SU-DHL-6 (cell line): ENCODE data around the gene TMTC1.

Source experiments
- H2AFZ ChIP-seq: fragments of 200-600 bp; sonication (generic); 2 replicates; pipeline ENCODE4 v1.6.1; 2014; ENCODE audit warnings: low read depth, mild to moderate bottlenecking, moderate library complexity, mixed read lengths, antibody characterized with exemption, low read length; ENCODE audit not compliant: severe bottlenecking
- H3F3A ChIP-seq: fragments of 200-600 bp; shearing (Covaris generic); 2 replicates; pipeline ENCODE4 v1.6.0; 2016; ENCODE audit warnings: antibody characterized with exemption, mild to moderate bottlenecking; ENCODE audit not compliant: insufficient read depth
- H3K27ac ChIP-seq: fragments of 200-600 bp; sonication (generic); 2 replicates; pipeline ENCODE4 v1.5.1; 2016; ENCODE audit warnings: low read depth, mild to moderate bottlenecking, low read length, moderate library complexity, mixed read lengths
- H3K27me3 ChIP-seq: fragments of 200-600 bp; sonication (generic), shearing (Covaris generic); 2 replicates; pipeline ENCODE4 v1.6.0; 2014; ENCODE audit warnings: mild to moderate bottlenecking, low read length
- H3K36me3 ChIP-seq: fragments of 200-600 bp; sonication (generic); 2 replicates; pipeline ENCODE4 v1.6.1; 2014; ENCODE audit warnings: mild to moderate bottlenecking, low read length, mixed read lengths
- H3K4me2 ChIP-seq: fragments of 300-600, 200-600 bp; shearing (Covaris generic), sonication (generic); 2 replicates; pipeline ENCODE4 v1.6.0; 2014; ENCODE audit warnings: low read length, low read depth, mild to moderate bottlenecking; ENCODE audit not compliant: poor library complexity, severe bottlenecking
- H3K4me3 ChIP-seq: fragments of 200-600 bp; sonication (generic); 2 replicates; pipeline ENCODE4 v1.5.1; 2014; ENCODE audit warnings: antibody characterized with exemption, low read length, mild to moderate bottlenecking, mixed read lengths; ENCODE audit not compliant: insufficient read depth, poor library complexity, severe bottlenecking
- H3K79me2 ChIP-seq: fragments of 200-600 bp; sonication (generic); 2 replicates; pipeline ENCODE4 v1.6.1; 2014; ENCODE audit warnings: mild to moderate bottlenecking, low read length, moderate library complexity; ENCODE audit not compliant: insufficient read depth
- H3K9ac ChIP-seq: fragments of 200-600 bp; sonication (generic); 2 replicates; pipeline ENCODE4 v1.7.0; 2014; ENCODE audit warnings: mild to moderate bottlenecking, low read length
- H3K9me2 ChIP-seq: fragments of 200-600 bp; sonication (generic); replicated peaks from 2 replicates; pipeline ENCODE4 v1.6.1; 2014; ENCODE audit warnings: low read length; ENCODE audit not compliant: insufficient read depth
- H3K9me3 ChIP-seq: fragments of 200-600 bp; sonication (generic); 2 replicates; pipeline ENCODE4 v1.6.1; 2014; ENCODE audit warnings: low read length, mixed read lengths; ENCODE audit not compliant: insufficient read depth
- H4K20me1 ChIP-seq: fragments of 200-600 bp; sonication (generic); 2 replicates; pipeline ENCODE4 v1.6.1; 2014; ENCODE audit warnings: low read depth, mild to moderate bottlenecking, antibody characterized with exemption, low read length, moderate library complexity, mixed read lengths
- EZH2phosphoT487 ChIP-seq: fragments of 200-600 bp; sonication (generic), shearing (Covaris generic); conservative IDR thresholded peaks from 2 replicates; pipeline ENCODE4 v1.6.1; 2018; ENCODE audit warnings: mild to moderate bottlenecking, antibody characterized with exemption, low read length, moderate library complexity, mixed read lengths
- TF ChIP-seq, protein P1 (sequence below): fragments of 200-600 bp; sonication (generic); IDR thresholded peaks from one replicate; pipeline ENCODE4 v1.5.1; 2017; ENCODE audit warnings: antibody characterized with exemption, mild to moderate bottlenecking, low read length, moderate library complexity; ENCODE audit not compliant: insufficient read depth, poor library complexity, severe bottlenecking

The TMTC1 gene

DNA sequence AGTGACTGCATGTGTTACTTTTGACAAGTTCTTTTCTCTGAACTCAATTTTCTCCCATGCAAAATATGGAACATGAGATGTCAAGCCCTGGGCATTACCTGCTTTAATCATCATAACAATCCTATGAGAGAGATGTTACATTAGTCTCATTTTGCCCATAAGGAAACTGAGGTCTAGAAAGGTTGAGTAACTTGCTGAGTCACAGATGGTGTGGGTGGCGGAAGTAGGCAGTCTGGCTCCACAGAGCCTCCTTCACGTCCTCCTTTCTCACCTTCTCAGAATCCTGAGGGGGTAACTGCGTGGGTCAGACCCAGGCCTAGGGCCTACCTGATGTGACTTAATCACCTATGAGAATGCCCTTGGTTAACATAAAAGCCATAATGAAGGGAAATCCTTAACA, 50.7 kb downstream of the TMTC1 start:
- H3K27ac ChIP-seq = no peak overlapping the region
- no peaks in the 10 kb centered on the region for H3K27me3 ChIP-seq
- no peaks in the 10 kb centered on the region for H3F3A ChIP-seq
- H3K9me2 ChIP-seq = no peaks in the 10 kb centered on the region
- no peaks in the 10 kb centered on the region for H3K79me2 ChIP-seq
- H3K4me3 ChIP-seq = no peak overlapping the region
- no peaks in the 10 kb centered on the region for H3K36me3 ChIP-seq
- H4K20me1 ChIP-seq = no peaks in the 10 kb centered on the region
- H3K4me2 ChIP-seq = no peak overlapping the region
- no peaks in the 10 kb centered on the region for H3K9me3 ChIP-seq
- H3K9ac ChIP-seq = no peak overlapping the region
- H2AFZ ChIP-seq = no peak overlapping the region
- TF ChIP-seq, protein P1, sequence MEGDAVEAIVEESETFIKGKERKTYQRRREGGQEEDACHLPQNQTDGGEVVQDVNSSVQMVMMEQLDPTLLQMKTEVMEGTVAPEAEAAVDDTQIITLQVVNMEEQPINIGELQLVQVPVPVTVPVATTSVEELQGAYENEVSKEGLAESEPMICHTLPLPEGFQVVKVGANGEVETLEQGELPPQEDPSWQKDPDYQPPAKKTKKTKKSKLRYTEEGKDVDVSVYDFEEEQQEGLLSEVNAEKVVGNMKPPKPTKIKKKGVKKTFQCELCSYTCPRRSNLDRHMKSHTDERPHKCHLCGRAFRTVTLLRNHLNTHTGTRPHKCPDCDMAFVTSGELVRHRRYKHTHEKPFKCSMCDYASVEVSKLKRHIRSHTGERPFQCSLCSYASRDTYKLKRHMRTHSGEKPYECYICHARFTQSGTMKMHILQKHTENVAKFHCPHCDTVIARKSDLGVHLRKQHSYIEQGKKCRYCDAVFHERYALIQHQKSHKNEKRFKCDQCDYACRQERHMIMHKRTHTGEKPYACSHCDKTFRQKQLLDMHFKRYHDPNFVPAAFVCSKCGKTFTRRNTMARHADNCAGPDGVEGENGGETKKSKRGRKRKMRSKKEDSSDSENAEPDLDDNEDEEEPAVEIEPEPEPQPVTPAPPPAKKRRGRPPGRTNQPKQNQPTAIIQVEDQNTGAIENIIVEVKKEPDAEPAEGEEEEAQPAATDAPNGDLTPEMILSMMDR = no peak
- no peak for TF ChIP-seq EZH2phosphoT487

DNA sequence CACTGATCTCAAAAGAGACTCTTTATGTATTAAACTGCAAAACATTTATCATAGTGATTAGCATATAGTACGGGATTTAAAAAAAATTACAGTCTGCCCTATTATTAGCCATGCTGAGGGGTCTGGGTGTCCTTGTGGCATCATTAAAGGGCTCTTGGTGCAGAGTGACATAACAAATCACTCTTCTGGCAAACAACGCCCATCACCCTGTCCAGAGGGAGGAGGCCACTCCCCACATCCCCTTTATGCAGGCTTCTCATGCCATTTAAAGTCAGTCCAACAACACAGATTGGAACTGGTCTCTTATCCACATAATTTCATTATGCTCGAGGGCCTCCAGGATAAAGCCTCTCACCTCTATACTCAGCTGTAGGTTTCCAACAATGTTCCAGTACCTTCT, 51.1 kb downstream of the TMTC1 start:
- H4K20me1 ChIP-seq = no peaks in the 10 kb centered on the region
- no peak overlapping the region for H2AFZ ChIP-seq
- H3K9ac ChIP-seq = no peak overlapping the region
- H3F3A ChIP-seq = no peaks in the 10 kb centered on the region
- no peaks in the 10 kb centered on the region for H3K9me2 ChIP-seq
- TF ChIP-seq EZH2phosphoT487 = no peak
- TF ChIP-seq, protein P1 = no peak
- no peaks in the 10 kb centered on the region for H3K27me3 ChIP-seq
- H3K4me2 ChIP-seq = no peak overlapping the region
- no peaks in the 10 kb centered on the region for H3K36me3 ChIP-seq
- no peak overlapping the region for H3K27ac ChIP-seq
- H3K79me2 ChIP-seq = no peaks in the 10 kb centered on the region
- H3K4me3 ChIP-seq = no peak overlapping the region
- H3K9me3 ChIP-seq = no peaks in the 10 kb centered on the region

DNA sequence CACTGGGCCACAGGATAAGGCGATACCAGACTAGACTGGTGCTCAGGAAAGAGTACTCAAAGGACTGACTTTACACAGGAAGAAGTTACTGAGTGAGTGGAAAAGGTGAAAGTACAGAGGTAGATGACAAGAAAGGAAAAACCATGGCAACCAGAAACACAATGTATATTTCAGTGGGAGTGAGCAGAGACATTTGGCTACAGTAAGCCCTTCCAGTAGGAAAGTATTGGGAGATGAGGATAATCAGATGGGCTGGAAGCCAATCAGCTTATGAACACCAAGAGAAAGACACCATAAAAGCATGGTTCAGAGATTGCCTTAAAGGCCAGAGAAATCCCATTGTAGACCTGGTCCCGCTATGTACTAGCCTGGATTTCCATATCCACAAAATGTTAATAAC, 51.6 kb downstream of the TMTC1 start:
- H3K9ac ChIP-seq = no peak overlapping the region
- H3K27me3 ChIP-seq = no peaks in the 10 kb centered on the region
- TF ChIP-seq, protein P1 = no peak
- no peak for TF ChIP-seq EZH2phosphoT487
- H4K20me1 ChIP-seq = no peaks in the 10 kb centered on the region
- H3K9me2 ChIP-seq = no peaks in the 10 kb centered on the region
- H3F3A ChIP-seq = no peaks in the 10 kb centered on the region
- no peak overlapping the region for H2AFZ ChIP-seq
- no peak overlapping the region for H3K4me2 ChIP-seq
- no peaks in the 10 kb centered on the region for H3K9me3 ChIP-seq
- H3K79me2 ChIP-seq = no peaks in the 10 kb centered on the region
- H3K27ac ChIP-seq = no peak overlapping the region
- no peak overlapping the region for H3K4me3 ChIP-seq
- H3K36me3 ChIP-seq = no peaks in the 10 kb centered on the region
